ENCODE results near the gene SH3BGR.

SH3BGR gene

DNA sequence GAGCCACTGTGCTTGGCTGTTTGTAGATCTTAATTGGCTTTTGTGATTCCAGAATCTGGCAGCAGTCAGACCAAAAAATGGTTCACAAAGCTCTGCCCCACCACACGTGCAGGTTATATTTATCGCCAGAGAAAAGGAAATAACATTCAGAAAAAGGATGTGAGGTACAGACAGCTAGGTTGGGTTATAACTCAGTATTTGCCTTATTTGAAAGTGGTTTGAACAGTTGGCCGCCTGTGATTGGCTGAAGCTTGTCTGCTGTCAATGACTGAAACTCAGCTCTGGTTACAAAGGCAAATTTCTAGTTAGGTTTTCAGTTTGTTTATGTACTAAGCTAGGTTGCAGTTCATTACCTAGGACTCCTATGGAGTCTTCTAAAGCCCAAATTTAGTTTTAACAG lies 9.6 kb downstream of the SH3BGR start:
- FAIRE-seq = no peak

- no peak for FAIRE-seq
Observed at GRCh38 chr21:39463308-39463707, 11.5 kb downstream of the SH3BGR start.

GRCh38 chr21:39466584-39466983 lies 14.8 kb downstream of the SH3BGR start:
- no peak for FAIRE-seq

DNA sequence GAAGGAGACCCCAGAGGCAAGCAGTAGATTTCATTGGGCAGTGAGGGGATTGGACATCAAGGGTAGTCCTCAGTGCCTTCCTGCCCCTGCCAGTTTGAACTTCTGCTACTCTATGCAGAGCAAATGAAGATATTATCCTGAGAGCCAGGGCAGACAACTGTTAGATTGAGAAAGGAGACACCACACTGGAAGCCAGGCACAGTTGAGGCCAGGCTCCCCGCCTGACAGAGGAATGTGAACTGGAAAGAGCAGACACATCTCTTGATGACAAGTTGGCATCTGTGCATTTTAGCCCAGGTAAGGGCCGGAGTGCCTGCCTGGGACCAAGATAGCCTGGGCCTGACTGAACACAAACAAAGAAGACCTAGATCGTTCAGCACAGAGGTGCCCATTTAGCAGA lies 16.0 kb downstream of the SH3BGR start:
- FAIRE-seq = no peak

- no peak for FAIRE-seq
Observed at GRCh38 chr21:39468559-39468958, 16.8 kb downstream of the SH3BGR start.

DNA sequence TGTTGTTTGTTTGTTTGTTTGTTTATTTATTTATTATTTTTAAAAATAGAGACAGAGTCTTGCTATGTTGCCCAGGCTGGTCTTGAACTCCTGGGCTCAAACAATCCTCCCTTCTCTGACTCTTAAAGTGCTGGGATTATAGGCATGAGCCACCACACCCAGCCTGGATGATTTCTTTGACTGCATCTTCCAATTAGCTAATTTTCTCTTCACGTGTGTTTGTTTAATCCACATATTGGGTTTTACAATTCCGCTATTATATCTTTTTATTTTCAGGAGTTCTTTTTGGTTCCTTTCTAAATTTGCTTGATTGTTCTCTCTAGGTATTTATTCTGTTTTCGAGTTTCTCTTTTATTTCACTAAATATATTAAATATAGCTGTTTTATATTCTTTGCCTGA lies 19.8 kb downstream of the SH3BGR start:
- FAIRE-seq = no peak

- no peak for FAIRE-seq
Observed at GRCh38 chr21:39472786-39473185, 21.0 kb downstream of the SH3BGR start.

GRCh38 chr21:39474611-39475010 lies 22.8 kb downstream of the SH3BGR start:
- no peak for FAIRE-seq

- FAIRE-seq = no peak
Observed at GRCh38 chr21:39479164-39479813, 27.5 kb downstream of the SH3BGR start.

GRCh38 chr21:39479814-39480182 lies 28.0 kb downstream of the SH3BGR start:
- FAIRE-seq = no peak

- no peak for FAIRE-seq
Observed at GRCh38 chr21:39480271-39480670, 28.5 kb downstream of the SH3BGR start.

- no peak for FAIRE-seq
Observed at GRCh38 chr21:39481886-39482285, 30.1 kb downstream of the SH3BGR start.

GRCh38 chr21:39483917-39484316 lies 32.1 kb downstream of the SH3BGR start:
- no peak for FAIRE-seq

- no peak for FAIRE-seq
Observed at GRCh38 chr21:39484711-39485276, 33.0 kb downstream of the SH3BGR start.

DNA sequence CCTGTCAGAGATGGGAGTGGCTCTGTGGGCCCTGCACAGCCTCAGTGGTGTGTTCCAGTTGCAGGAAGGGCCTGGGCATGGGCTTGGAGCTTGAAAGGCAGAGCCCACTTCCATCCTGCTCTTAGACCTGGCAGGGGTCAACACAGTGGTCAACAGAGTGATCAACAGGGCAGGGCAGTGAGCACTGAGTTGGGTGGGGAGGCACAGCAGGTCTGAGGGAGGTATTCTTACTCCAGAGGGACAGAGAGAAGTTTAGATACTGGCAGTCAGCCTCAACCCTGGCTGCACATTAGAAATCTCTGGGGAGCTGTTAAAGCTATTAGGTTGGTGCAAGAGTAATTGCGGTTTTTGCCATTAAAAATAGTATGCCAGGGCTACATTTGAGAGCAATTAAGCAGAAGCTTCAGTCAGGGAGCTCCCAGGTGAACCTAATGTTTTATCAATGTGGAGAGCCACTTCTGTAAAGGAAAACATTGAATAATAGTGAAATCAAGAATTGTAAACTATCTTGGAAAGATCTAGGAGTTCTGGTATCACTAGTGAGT lies 37.7 kb downstream of the SH3BGR start:
- FAIRE-seq = no peak

DNA sequence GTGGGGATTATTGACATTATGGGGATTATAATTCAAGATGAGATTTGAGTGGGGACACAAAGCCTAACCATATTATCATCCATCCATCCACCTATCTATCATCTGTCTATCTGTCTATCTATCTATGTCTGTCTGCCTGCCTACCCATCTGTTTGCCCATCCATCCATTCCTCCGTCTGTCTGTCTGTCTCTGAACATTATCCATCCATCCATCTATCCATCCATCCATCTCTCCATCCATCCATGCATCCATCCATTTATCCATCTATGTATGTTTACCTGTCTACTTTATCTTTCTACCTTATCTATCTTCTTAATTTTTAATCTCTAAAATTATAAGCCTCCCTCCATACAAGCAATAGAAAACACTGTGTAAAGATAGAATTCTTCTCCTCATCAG lies 47.4 kb downstream of the SH3BGR start:
- FAIRE-seq = no peak

GRCh38 chr21:39502631-39503030 lies 50.9 kb downstream of the SH3BGR start:
- FAIRE-seq = no peak

- no peak for FAIRE-seq
Observed at GRCh38 chr21:39503123-39503762, 51.5 kb downstream of the SH3BGR start.

DNA sequence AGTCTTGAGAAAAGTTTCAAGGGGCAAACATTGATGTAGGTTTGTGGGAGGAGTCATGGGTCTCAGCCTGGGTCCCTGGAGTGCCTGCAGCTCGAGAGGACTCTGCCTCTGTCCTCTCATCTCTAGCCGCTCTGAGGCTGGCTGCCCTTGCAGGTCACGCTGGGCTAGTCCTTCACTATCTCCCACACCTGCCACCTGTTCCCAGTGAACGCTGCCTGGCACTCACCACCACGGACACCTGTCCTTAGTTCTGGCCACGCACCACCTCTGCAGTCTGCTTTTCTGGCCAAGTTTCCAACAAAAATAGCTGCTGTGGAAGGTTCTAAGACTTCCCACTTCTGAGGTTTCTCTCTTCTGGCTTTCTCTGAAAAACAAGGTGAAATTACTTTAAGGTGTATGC lies 52.5 kb downstream of the SH3BGR start:
- FAIRE-seq = no peak

- no peak for FAIRE-seq
Observed at GRCh38 chr21:39510240-39510639, 58.5 kb downstream of the SH3BGR start.

DNA sequence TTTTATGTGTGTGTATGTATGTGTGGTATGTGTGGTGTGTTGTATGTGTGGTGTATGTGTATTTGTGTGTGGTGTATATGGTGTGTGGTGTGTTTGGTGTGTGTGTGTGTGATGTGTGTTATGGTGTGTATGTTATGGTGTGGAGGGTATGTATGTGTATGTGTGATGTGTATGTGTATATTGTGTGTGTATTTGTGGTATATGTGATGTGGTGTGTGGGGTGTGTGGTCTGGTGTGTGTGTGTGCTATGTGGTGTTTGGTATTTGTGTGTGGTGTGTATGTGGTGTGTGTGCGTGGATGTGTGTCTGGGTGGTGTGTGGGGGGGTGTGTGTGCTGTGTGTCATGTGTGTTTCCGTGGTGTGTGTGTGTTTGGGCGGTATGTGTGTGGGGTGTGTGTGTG lies 59.3 kb downstream of the SH3BGR start:
- no peak for FAIRE-seq

DNA sequence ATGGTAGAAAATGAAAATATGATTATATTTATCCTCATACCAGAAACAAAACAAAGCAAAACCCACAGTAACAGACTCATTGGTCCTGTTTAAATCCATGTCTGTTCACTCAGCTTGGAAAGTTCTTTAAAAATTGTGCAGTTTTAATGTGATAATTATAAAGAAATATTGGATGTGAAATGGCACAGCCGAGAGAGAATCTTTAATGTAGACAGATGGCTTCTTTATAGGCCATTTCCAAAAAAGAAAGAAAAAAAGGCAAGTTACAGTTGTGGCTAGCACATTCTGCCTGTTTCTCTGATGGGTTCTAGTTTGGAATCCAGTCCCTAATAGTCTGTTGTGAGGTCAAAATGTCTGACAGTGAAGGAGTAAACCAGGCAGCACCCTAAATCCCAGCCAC lies 62.0 kb downstream of the SH3BGR start:
- no peak for FAIRE-seq

- no peak for FAIRE-seq
Observed at GRCh38 chr21:39515684-39516472, 64.1 kb downstream of the SH3BGR start.
